Keratinocyte (primary cell): ENCODE data around the gene CA12.

Experiments used
- CTCF ChIP-seq, 3 experiments: IDR thresholded peaks in 1 of 3; conservative IDR thresholded peaks in 1 of 3; optimal IDR thresholded peaks in 1 of 3; 2 replicates in 2 of 3; 3 replicates in 1 of 3; pipeline versions ENCODE3 to v1.5.1; 2011; ENCODE audit warnings: low read length in 3 of 3, mild to moderate bottlenecking in 3 of 3, moderate library complexity in 2 of 3, control low read depth in 1 of 3, inconsistent platforms in 1 of 3; ENCODE audit not compliant: insufficient read depth in 2 of 3; ENCODE audit errors: extremely low read depth in 1 of 3
- EZH2 ChIP-seq: IDR thresholded peaks from one replicate; pipeline ENCODE4 v1.6.1; 2012; ENCODE audit warnings: inconsistent platforms, mild to moderate bottlenecking, low read length, moderate library complexity

GRCh38 chr15:63381301-63382204 is at the start of gene CA12:
- TF ChIP-seq CTCF (optimal IDR thresholded peaks at IDR 0.05 in 1 of 3, IDR thresholded peaks at IDR 0.05 in 1 of 3, conservative IDR thresholded peaks at IDR 0.05 in 1 of 3; ENCODE audit: extremely low read depth in 1 of 3, insufficient read depth in 2 of 3, low read length in 3 of 3) (no peak), EZH2 (no peak)
